Measurements from ENCODE around the gene CEP250. TPM values are rescaled to one million over a fixed set of nuclear protein-coding genes. Genes with fewer than 3 reads are reported as not detected.
A peak's percentile ranks its signal among the peaks of the same experiment; 100 is the strongest.
"Not testable (repeated sequence)": the region's sequence is repeated elsewhere in the genome, so short reads cannot be mapped to it uniquely, and the experiment has no call there.

Gene CEP250
- total RNA-seq, 2 experiments from 2014 or later: 56.8 to 75.4 TPM

- H3K27ac Mint-ChIP-seq; H3K36me3 Mint-ChIP-seq (ENCODE audit: low read depth); H3K4me1 Mint-ChIP-seq; H3K9me3 Mint-ChIP-seq; POLR2A ChIA-PET; H3K4me3 Mint-ChIP-seq; DNase-seq; H3K27me3 Mint-ChIP-seq: not testable (repeated sequence)
- CTCF ChIA-PET: interaction anchor here (0.7 to 1.8 kb wide), 3 partner anchors 10 to 55 kb away, joined by 3 to 7 read pairs (median 5); no protein-coding TSS in a partner anchor
Observed at GRCh38 chr20:35517767-35518166, 62.4 kb downstream of the CEP250 start.

DNA sequence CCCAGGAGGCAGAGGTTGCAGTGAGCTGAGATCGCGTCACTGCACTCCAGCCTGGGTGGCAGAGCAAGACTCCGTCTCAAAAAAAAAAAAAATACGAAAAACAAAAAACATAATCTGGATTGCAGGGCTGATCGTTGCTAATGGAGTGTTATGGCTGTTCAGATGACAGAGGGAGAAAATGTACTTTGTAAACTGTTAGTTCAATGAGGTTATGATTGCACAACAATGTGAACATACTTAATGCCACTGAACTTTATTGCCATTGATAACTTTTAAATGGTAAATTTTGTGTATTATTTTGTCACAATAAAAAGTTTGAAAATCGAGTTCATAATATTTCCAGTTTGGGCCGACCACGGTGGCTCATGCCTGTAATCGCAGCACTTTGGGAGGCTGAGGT lies 63.6 kb downstream of the CEP250 start:
- H3K27me3 Mint-ChIP-seq: no peaks in the 10 kb centered on the region
- H3K4me3 Mint-ChIP-seq: no peak overlapping the region
- H3K36me3 Mint-ChIP-seq (ENCODE audit: low read depth): no peaks in the 10 kb centered on the region
- no peak for DNase-seq
- H3K9me3 Mint-ChIP-seq: no peaks in the 10 kb centered on the region
- POLR2A ChIA-PET: no interaction called here
- no peak overlapping the region for H3K27ac Mint-ChIP-seq
- H3K4me1 Mint-ChIP-seq: no peaks in the 10 kb centered on the region
- CTCF ChIA-PET: no interaction called here

GRCh38 chr20:35523298-35523888 lies 68.0 kb downstream of the CEP250 start:
- Mint-ChIP-seq H3K36me3 (ENCODE audit: low read depth) (no peaks in the 10 kb centered on the region), H3K27ac (no peak overlapping the region), H3K4me1 (no peaks in the 10 kb centered on the region), H3K9me3 (no peaks in the 10 kb centered on the region), H3K27me3 (no peaks in the 10 kb centered on the region), H3K4me3 (no peak overlapping the region)
- DNase-seq: peak; percentile 44
- CTCF ChIA-PET: no interaction called here
- POLR2A ChIA-PET: no interaction called here

- ChIA-PET CTCF (no interaction called here), POLR2A (no interaction called here)
- H3K9me3 Mint-ChIP-seq: no peaks in the 10 kb centered on the region
- H3K4me1 Mint-ChIP-seq: no peaks in the 10 kb centered on the region
- peak overlapping the region; percentile 13 for H3K27ac Mint-ChIP-seq
- no peaks in the 10 kb centered on the region for H3K36me3 Mint-ChIP-seq (ENCODE audit: low read depth)
- no peak for DNase-seq
- H3K27me3 Mint-ChIP-seq: no peaks in the 10 kb centered on the region
- H3K4me3 Mint-ChIP-seq: no peak overlapping the region
Observed at GRCh38 chr20:35525639-35526038, 70.2 kb downstream of the CEP250 start.

DNA sequence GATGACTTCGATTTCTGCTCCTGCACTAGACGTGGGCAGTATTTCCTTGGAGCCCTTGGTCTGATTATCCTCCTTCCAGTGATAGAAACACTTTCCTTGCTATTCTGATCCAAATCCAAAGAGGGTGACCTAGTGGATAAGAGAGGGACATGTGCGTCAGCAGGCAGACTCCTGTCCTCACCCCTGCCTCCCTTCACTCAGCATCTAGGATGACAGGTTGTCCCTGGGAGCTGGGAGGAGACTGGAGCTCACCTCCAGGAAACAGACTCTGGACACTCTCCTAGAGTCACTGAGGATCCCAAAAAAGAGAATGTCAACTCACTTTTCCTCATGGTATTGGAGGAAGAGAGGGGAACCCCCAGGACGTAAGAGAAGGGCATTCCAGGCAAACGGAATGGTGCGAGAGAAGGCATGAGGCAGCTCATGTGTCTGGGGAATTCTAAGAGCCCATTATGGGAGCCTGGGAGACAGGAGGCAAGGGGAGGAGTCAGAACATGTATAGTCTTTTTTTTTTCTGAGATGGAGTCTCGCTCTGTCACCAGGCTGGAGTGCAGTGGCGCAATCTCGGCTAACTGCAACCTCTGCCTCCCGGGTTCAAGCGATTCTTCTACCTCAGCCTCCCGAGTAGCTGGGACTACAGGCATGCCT lies 71.8 kb downstream of the CEP250 start:
- DNase-seq: no peak
- Mint-ChIP-seq H3K36me3 (ENCODE audit: low read depth) (no peaks in the 10 kb centered on the region), H3K9me3 (no peaks in the 10 kb centered on the region), H3K4me3 (no peak overlapping the region), H3K27me3 (no peaks in the 10 kb centered on the region), H3K27ac (no peak overlapping the region), H3K4me1 (no peaks in the 10 kb centered on the region)
- ChIA-PET POLR2A (interaction anchor here (0.6 kb wide), 1 partner anchor 215 kb away, joined by 4 read pairs; the partner anchor contains the start of gene RBM39), CTCF (no interaction called here)

GRCh38 chr20:35529552-35529951 lies 74.2 kb downstream of the CEP250 start, which contains the start of gene C20orf173:
Gene C20orf173 (minus strand): TSS chr20:35529652. CDS start chr20:35529373, 279 bp downstream.
- Mint-ChIP-seq H3K27me3 (no peaks in the 10 kb centered on the region), H3K27ac (peak within 1 kb of the TSS; percentile 19), H3K36me3 (ENCODE audit: low read depth) (no peaks in the 10 kb centered on the region), H3K9me3 (no peaks in the 10 kb centered on the region), H3K4me3 (no peak within 1 kb of the TSS), H3K4me1 (no peaks in the 10 kb centered on the region)
- ChIA-PET POLR2A (no interaction called here), CTCF (interaction anchor here (0.6 kb wide), 1 partner anchor 1193 kb away, joined by 3 read pairs; no protein-coding TSS in a partner anchor)
- no peak for DNase-seq

- Mint-ChIP-seq H3K9me3 (no peaks in the 10 kb centered on the region), H3K27ac (peak overlapping the region; percentile 19), H3K27me3 (no peaks in the 10 kb centered on the region), H3K4me3 (peak overlapping the region; percentile 25), H3K4me1 (peaks cover 22% of the 10 kb centered on the region), H3K36me3 (ENCODE audit: low read depth) (peaks cover 1% of the 10 kb centered on the region)
- CTCF ChIA-PET: interaction anchor here (1.5 kb wide), 1 partner anchor 25 kb away, joined by 3 read pairs; no protein-coding TSS in a partner anchor
- DNase-seq: peak; percentile 46
- POLR2A ChIA-PET: no interaction called here
Observed at GRCh38 chr20:35539756-35540212, 84.4 kb downstream of the CEP250 start.

- CTCF ChIA-PET: interaction anchor here (1.5 to 3.1 kb wide), 2 partner anchors 23 to 413 kb away, joined by 3 to 13 read pairs; partner anchors contain the start of gene SCAND1
- Mint-ChIP-seq H3K27ac (peak overlapping the region; percentile 93), H3K36me3 (ENCODE audit: low read depth) (peaks cover 1% of the 10 kb centered on the region), H3K27me3 (no peaks in the 10 kb centered on the region), H3K4me3 (peak overlapping the region; percentile 85), H3K4me1 (peaks cover 22% of the 10 kb centered on the region), H3K9me3 (no peaks in the 10 kb centered on the region)
- POLR2A ChIA-PET: no interaction called here
- DNase-seq: no peak
Observed at GRCh38 chr20:35541118-35541782, 85.9 kb downstream of the CEP250 start.

GRCh38 chr20:35541783-35542662 lies 86.6 kb downstream of the CEP250 start, which contains the start of gene ERGIC3:
Gene ERGIC3 (plus strand): TSS chr20:35542078. CDS start chr20:35542098, 20 bp downstream.
- Mint-ChIP-seq H3K27ac (peak within 1 kb of the TSS; percentile 93), H3K27me3 (no peaks in the 10 kb centered on the region), H3K4me3 (peak within 1 kb of the TSS; percentile 85), H3K36me3 (ENCODE audit: low read depth) (peaks cover 1% of the 10 kb centered on the region), H3K4me1 (peaks cover 22% of the 10 kb centered on the region), H3K9me3 (no peaks in the 10 kb centered on the region)
- DNase-seq: peak; percentile 97
- ChIA-PET POLR2A (no interaction called here), CTCF (interaction anchor here (1.0 to 3.1 kb wide), 3 partner anchors 28 to 412 kb away, joined by 3 to 13 read pairs (median 6); partner anchors contain the start of gene SCAND1)

DNA sequence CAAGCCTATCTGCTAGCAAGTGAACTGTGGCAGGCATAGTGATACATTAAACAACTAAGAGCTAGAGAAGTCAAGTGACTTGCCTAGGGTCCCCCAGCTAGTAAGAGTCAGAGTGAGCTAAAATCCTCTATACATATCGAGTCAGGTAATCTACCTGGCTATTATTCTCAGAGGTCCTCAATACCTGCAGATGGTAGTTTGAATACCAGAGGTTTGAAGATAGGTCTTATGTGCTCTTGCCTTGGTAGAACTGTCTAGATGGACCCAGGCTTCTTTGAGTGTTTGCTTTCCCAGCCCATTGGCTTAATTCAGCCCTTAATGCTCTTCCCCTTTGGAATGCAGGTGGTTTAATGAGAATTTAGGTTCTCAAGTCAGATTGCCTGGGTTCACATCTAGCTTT lies 87.6 kb downstream of the CEP250 start:
- H3K9me3 Mint-ChIP-seq: no peaks in the 10 kb centered on the region
- no peak for DNase-seq
- H3K4me1 Mint-ChIP-seq: peaks cover 22% of the 10 kb centered on the region
- no peaks in the 10 kb centered on the region for H3K27me3 Mint-ChIP-seq
- peak overlapping the region; percentile 93 for H3K27ac Mint-ChIP-seq
- CTCF ChIA-PET: interaction anchor here (1.0 to 3.1 kb wide), 3 partner anchors 29 to 412 kb away, joined by 3 to 13 read pairs (median 6); partner anchors contain the start of gene SCAND1
- H3K36me3 Mint-ChIP-seq (ENCODE audit: low read depth): peaks cover 1% of the 10 kb centered on the region
- peak overlapping the region; percentile 85 for H3K4me3 Mint-ChIP-seq
- POLR2A ChIA-PET: no interaction called here

- H3K36me3 Mint-ChIP-seq (ENCODE audit: low read depth): peaks cover 1% of the 10 kb centered on the region
- no peaks in the 10 kb centered on the region for H3K27me3 Mint-ChIP-seq
- H3K4me1 Mint-ChIP-seq: peaks cover 22% of the 10 kb centered on the region
- no peak overlapping the region for H3K27ac Mint-ChIP-seq
- DNase-seq: no peak
- H3K4me3 Mint-ChIP-seq: no peak overlapping the region
- ChIA-PET CTCF (no interaction called here), POLR2A (no interaction called here)
- H3K9me3 Mint-ChIP-seq: no peaks in the 10 kb centered on the region
Observed at GRCh38 chr20:35544436-35544835, 89.0 kb downstream of the CEP250 start.

- H3K27me3 Mint-ChIP-seq; H3K4me3 Mint-ChIP-seq; H3K27ac Mint-ChIP-seq; H3K36me3 Mint-ChIP-seq (ENCODE audit: low read depth); H3K9me3 Mint-ChIP-seq; DNase-seq; POLR2A ChIA-PET: not testable (repeated sequence)
- CTCF ChIA-PET: interaction anchor here (0.6 kb wide), 1 partner anchor 32 kb away, joined by 3 read pairs; no protein-coding TSS in a partner anchor
- H3K4me1 Mint-ChIP-seq: peaks cover 22% of the 10 kb centered on the region
Observed at GRCh38 chr20:35544941-35545340, 89.5 kb downstream of the CEP250 start.
